Sigmoid colon (tissue), 4 donors: ENCODE results near the gene RAD51AP1.

Source experiments
- CTCF ChIP-seq, 4 experiments: fragments of 450-650 bp in 3 of 4; fragments of 200-600 bp in 1 of 4; IDR thresholded peaks; one replicate each; pipeline ENCODE4 v1.5.1; 2016 to 2019; ENCODE audit warnings: antibody characterized with exemption in 4 of 4, mild to moderate bottlenecking in 3 of 4, moderate library complexity in 2 of 4
- EP300 ChIP-seq, 4 donors: sonication (generic); formaldehyde crosslinking; IDR thresholded peaks; one replicate each; pipeline ENCODE4 v1.6.1; 2017; ENCODE audit warnings: antibody characterized with exemption in 4 of 4
- POLR2A ChIP-seq, 2 donors: fragments of 450-650 bp; IDR thresholded peaks; one replicate each; pipeline ENCODE4 v1.6.1; 2016; ENCODE audit warnings: antibody characterized with exemption in 2 of 2, mild to moderate bottlenecking in 2 of 2, moderate library complexity in 2 of 2

DNA sequence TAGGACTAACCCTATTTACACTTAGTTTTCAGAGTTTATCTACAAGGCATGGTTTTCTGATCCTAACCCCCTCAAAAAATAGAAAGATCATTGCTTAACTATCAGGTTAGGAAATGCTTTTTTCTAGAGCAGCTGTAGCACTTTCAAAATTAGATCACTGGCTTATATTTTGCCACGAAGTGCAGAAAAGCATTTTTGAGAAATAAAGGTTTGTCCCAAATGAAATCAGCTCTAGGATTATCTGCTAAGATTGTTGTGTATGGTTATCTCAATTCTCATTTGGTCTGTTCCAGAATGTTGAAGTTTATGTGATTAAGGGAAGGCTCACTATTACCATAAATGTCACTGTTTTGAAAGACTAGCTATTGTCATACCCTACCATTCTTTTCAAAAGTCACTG, 13.5 kb downstream of the RAD51AP1 start:
- no peak for TF ChIP-seq CTCF (IDR thresholded peaks at IDR 0.05)
- no peak for TF ChIP-seq POLR2A (IDR thresholded peaks at IDR 0.05)
- TF ChIP-seq EP300 (IDR thresholded peaks at IDR 0.05): no peak
